ENCODE results near the gene PAX7.

Gene PAX7

GRCh38 chr1:18795002-18795689 is 164.5 kb downstream of the PAX7 start:
- DNase-seq (ENCODE audit: low read depth in 2 of 2), result no peak

- no peak for DNase-seq (ENCODE audit: low read depth in 2 of 2)
Measured at GRCh38 chr1:18796950-18797349, 166.3 kb downstream of the PAX7 start.
